ENCODE results near the gene ZNF622.
"Not testable (repeated sequence)": the region's sequence is repeated elsewhere in the genome, so short reads cannot be mapped to it uniquely, and the experiment has no call there.

Gene ZNF622

DNA sequence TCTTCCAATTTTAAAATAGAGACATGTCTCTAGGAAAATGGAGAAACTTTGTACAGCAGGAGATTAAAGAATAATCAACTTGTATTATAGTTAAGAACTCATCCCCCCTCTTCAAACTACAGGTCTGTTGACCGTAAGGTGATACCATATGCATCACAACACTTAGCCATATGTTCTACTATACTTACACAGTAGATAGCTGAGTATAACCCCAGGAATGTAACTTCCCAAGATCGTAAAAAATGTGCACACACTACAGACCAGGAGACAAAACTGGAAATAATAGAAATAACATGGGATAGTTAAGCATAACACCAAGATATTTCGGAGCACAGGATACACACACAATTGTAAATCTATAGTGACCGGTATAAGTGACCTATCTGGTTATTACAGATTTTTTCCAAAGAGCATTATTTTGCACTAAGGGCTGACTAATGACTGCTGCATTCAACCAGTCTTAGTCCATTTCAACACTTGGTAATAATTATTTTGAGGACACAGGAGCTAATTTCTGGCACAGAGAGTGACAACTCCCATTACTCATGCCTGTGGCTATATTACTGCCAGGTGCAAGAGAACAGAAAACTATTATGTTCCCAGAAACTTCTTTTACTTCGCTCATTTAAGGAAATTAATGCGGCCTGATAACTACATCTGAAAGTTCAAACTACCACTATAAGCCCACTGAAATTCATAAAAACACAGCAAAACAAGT is 15.4 kb upstream of the ZNF622 start:
- DNase-seq (ENCODE audit: low spot score), result no peak

DNA sequence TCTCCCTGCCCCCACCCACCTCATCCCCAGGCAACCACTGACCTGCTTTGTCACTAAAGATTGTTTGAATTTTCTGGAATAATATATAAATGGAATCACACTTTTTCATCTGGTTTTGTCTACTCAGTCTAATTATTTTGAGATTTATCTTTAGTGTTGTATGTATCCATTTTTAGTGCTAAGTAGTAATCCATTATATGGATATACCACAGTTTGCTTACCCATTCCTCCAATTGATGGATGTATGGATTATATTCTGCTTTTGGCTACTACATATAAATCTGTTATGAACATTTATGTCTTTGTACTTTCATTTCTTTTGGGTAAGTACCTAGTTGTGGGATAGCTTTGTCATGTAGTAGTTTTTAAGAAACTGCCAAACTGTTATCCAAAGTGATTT is 14.5 kb upstream of the ZNF622 start:
- no peak for DNase-seq (ENCODE audit: low spot score)

DNA sequence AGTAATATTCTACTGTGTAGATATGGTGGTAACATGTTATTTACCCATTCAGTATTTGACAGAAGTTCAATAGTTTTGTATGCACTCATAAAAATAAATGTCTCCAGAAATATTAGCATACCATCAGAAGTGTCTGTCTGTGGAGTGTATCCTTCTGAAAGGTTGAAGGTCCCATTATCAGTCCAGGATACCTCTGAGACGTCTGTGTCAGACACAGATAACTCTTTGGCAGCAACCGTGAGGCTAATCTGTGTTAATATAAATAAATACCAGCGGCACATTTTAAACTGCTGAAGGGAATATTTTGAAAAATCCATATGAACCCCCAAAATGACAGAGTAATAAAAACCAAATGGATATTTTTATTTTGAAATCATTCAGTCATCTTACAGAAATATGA is 11.9 kb upstream of the ZNF622 start:
- DNase-seq (ENCODE audit: low spot score), result no peak

DNA sequence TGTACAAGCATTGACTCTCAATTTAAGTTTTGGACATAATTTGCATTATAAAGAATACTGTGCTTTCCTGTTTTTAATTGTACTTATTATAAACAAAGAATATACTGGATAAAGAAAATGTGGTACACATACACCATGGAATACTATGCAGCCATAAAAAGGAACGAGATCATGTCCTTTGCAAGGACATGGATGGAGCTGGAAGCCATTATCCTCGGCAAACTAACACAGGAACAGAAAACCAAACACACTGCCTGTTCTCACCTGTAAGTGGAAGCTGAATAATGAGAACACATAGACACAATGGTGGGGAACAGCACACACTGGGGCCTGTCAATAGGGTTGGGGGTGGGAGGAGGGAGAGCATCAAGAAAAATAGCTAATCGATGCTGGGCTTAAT is 10.8 kb upstream of the ZNF622 start:
- not testable (repeated sequence) for DNase-seq (ENCODE audit: low spot score)

DNA sequence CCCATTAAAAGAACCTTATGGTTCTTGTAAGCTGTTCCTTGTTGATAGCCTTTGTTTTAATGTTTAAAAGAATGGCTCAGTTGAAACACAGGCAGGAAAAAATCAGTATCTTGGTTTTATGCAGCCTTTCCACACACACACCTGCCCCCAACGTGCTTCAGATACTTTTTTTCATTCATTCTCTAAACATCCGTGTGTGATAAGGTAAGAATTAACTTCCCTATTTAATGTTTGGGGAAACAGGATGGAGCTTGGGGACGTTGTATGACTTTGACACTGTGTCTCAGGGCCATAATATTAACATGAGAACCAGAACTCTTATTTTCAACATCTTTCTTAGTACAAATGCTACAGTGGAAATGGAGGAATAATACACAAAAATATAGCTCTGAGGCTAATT is 5.8 kb upstream of the ZNF622 start:
- DNase-seq (ENCODE audit: low spot score), result no peak

DNA sequence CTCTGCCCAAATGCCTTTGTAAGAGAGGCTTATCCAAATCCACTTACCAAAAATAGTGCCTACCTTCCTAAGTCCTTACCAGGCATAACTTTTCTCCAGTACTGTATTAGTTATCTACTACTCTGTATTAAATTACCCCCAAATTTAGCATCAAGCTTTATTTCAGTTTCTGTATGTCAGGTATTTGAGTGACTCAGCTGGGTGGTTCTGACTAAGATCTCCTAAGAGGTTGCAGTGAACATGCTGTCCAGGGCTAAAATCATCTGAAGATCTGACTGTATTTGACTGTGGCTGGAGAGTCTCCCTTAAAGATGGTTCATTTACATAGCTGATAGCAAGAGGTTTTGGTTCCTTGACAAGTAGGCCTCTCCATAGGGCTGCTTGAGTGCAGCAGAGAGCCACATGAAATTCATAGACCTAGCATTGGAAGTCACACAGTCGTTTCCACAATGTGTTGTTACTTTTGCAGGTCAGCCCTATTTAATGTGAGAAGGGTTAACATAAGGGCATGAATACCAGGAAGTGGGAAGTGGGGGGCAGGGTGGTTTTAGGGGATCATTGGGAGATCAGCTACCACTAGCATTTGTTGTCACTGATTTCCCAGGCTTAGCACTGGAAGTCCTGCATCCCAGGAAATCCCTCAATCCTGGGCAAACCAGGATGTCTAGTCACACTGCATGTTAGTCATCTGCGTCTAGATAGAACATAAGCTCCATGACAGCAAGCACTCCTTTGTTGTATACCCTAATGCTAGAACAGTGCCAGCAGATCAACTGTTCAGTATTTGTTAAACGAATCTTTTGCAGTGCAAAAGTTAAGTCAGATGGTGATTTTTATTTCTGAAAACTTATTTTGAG is 2.0 kb upstream of the ZNF622 start:
- DNase-seq (ENCODE audit: low spot score), result no peak

DNA sequence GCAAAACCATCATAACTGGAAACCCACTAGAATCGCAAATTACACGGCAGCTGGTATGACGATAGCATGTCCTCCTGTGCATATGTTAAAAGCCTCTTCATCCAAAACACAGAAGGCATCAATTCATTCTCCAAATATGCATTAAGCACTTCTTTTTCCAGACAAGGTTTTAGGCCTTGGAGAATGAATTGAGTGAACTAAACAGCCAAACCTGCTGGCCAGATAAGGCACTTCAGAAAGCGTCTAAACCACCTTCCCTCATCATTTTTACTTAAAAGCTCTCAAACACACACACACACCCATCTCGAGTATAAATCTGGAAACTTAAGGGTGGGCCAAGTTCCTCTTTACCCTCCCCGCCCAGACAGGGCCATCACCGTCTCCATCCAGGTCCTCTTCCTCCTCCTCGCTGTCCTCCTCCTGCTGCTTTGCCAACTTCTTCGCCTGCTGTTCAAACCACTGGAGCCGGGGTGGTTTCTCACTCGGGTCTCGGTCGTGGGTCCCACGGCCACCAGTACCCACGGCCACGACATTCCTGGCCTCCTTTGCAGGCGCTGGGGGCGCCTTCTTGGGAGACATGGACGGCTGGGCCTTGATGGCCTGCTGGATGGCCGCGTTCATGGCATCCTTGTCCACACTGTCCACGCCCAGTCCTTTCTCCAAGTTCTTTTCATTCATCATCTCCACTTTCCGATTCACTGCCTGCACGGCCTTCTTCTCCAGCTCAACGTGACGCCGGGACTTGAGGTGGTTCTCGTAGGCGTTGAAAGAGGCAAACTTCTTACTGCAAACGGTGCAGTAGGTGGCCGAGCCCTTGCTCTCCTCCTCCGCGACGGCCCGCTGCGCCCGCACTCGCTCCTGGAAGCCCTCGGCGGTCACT is 696 bp downstream of the ZNF622 start:
- DNase-seq (ENCODE audit: low spot score), result no peak

DNA sequence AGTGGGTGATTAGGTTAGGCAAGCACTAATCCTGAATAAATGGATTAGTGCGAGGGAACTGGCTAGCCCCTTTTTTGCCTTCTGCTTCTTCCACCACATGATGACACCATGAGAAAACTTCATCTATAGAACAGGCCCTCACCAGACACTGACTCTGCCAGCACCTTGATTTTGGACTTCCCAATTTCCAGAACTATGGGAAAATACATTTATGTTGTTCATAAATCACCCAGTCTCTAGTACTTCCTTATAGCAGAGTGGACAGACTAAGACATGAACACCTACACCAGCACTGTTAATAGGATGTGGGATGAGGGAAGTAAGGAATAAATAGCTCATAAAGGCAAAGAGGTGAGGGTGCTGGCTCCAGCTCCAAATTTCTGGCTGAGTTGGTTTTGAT is 1.4 kb downstream of the ZNF622 start:
- DNase-seq (ENCODE audit: low spot score), result no peak

DNA sequence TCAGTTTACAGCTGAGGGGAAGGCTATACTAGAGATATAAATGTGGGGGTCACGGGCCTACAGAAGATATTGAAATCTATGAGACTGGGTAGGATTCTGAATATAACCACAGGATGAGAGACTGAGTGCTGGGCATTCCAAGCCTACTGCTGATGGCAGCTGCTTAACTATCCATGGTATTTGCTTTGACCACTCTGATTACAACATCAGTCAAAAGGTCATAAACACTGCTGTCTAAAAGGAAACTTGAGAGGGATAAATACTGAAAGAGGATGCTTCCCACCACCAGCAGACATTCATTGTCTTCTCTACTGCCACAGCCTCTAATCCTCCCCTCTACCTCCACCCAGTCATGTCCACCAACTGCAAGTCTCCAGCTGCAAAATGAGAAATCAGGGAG is 3.8 kb downstream of the ZNF622 start:
- no peak for DNase-seq (ENCODE audit: low spot score)

DNA sequence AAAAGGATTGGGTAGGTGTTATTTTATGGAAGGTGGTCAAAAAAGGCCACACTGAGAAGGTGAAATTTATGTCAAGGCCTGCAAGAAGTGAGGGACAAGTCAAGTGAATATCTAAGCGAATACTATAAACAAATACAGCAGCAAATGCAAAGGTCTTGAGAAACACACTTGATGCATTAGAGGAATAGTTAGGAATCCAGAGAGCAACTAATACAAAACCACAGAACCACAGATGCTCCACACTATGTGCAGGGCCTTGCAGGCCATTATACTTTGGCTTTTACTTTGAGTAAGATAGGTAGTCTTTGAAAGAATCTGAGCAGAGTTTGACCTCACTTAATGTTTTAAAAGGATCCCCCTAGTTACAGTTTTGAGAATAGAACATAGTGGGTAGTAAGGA is 4.6 kb downstream of the ZNF622 start:
- no peak for DNase-seq (ENCODE audit: low spot score)

DNA sequence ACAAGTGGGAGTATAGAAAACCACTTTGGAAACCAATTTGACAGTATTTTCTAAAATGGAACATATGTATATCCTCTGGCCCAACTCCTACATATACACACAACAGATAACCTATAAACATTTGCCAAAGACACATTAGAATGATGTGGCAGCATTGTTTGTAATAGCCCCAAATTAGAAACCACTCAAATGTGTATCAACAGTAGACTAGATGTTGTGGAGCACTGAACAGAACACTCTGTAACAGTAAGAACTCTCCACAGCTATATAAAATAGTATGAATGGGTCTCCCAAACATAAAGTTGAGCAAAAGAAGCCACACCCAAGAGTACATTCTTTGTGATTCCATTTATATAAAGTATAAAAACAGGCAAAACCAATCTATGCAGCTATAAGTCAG is 6.1 kb downstream of the ZNF622 start:
- no peak for DNase-seq (ENCODE audit: low spot score)

DNA sequence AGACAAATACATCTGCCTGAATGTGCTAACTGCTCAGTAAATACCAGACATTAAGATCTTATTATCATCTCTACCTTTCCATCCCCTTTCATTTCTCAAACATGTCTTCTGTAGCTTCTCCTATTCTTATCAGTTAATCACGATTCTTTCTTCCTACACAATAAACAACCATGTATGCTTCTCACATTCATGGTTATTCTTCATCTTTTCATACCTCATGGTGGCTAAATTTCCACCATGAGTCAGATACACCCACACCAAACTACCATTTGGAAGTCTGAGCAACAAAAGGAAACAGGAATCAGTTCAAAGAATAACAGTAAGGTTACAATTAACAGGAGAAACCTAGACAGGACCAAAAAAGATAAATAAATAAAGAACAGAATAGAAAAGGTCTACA is 7.7 kb downstream of the ZNF622 start:
- no peak for DNase-seq (ENCODE audit: low spot score)

DNA sequence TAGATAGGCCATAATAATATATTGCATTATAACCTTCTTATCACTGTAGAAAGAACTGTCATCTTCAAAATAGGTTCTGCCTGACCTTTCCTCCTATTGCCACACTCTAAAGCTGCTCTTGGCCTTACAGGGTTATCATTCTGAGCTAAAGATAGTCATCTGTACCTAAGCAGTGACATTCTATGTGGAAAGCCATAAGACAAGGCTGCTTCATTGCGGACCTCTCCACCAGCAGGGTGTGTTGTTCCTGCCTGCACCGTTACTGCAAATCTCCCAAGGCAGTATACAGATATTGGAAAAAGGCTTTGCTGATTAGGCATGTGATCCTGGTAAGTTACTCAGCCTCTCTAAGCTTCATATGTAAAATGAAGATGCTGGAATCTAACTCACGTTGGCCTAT is 8.1 kb downstream of the ZNF622 start:
- no peak for DNase-seq (ENCODE audit: low spot score)

DNA sequence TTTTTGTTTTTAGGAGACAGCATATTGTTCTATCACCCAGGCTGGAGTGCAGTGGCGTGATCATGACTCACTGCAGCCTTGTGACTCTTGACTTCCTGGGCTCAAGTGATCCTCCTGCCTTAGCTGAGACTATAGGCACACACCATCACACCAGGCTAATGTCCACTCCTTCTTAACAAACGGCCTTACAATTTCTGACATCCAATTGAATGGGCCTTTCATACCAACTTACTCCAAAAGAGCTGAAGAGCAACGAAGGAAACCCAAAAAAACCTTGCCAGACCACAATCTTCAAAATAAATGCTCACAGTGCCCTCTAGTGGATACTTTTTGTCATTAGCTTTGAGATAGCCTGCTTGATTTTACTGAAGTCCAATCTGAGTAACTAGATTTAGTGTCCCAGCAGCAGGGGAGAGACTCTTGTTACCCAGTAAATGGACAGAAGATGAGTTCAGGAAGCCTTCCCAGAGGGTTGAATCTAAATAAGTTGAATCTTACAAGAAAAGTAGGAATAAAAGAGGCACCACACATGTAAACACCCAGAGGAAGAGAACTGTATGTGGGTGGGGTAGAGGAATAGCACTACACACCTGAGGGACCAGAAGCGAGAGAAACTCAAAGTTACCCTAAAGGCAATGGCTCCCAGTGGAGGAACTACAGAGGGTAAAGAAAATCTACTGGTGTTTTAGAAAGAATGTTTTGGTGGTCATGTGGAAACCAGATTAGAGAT is 9.3 kb downstream of the ZNF622 start:
- DNase-seq (ENCODE audit: low spot score), result peak; percentile 67

DNA sequence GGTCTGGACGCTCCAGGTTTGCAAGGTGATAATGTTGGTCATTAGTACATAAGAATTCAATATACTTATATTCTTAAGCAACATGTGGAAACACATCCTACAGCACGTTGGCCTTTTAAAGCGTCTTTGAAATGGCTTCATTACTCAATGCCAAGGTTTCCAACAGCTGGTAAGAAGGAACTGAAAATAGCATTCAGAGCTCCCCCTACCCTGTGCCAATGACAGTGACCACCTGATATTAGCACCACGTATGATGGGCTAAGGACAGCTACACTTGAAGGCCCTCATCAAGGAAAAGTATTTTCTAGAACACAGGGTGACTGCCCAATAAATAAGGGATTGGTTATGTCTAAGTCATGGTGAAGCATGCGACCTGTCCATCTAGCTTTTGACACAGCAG is 9.9 kb downstream of the ZNF622 start:
- DNase-seq (ENCODE audit: low spot score), result no peak

DNA sequence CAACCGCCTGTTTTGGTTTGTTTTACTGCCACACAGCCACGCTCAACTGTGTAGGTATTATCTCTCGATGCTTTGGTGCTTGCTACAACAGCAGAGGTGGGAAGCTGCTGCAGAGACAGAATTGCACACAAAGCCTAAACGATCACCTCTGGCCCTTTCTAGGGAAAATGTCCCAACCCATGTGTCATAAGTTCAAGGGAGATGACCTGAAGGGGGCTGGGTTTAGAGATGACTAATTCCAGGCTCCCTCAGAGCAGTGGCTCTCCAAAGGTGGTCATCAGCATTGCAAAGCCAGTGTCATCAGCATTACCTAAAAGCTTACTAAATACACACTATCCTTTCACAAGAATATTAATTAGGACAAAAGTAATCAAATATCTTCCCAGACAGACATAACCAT is 10.9 kb downstream of the ZNF622 start:
- DNase-seq (ENCODE audit: low spot score), result no peak

DNA sequence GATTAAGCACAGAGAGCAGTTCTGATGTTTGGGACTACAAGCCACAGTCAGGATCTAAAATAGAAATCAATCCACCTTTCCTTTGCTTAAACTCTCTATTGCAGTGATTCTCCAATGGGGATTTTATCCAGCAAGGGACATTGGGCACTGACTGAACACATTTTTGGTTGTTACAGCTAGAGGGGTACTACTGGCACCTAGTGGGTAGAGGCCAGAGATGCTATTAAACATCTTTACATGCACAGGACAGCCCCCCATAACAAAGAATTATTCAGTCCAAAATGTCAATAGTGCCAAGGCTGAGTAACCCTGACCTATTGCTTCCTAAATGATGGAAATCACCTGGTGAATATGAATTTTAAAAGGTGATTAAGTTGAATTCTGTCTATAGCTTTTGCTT is 12.0 kb downstream of the ZNF622 start:
- no peak for DNase-seq (ENCODE audit: low spot score)

DNA sequence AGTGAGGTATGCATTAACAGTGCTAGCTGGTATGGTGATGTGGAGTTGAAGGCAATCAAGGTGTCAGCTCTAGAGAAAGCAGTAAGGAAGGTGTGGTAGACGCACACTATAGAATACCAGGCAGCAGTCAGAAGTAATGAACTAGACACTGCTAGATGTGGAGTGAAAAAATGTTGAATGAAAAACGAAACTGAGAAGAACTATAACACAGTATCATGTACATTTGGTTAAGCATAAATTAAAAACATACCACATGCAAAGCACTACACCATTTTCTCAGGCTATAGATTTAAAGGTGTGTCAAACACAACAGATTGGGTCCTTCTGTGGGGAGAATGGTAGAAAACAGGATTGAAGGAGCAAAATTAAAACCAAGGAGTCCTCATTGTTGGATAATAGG is 15.4 kb downstream of the ZNF622 start:
- no peak for DNase-seq (ENCODE audit: low spot score)

DNA sequence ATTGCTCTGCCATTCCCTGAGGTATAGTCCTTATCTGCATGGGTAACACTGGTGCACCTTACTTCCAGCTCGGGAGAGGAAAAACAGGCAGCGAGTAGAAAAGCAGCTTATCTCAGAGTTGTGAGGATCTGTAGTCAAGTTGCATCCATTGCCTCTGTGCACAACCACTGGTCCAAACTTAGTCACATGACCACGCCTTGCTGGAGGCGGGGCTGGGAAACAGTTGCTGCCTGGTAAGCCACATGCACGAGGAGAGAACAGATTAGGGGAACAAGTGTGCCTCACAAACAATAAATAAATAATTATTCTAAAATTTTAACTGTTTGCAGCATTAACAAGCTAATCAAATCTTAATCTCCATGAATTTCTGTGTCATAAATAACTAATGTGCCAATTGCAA is 18.6 kb downstream of the ZNF622 start:
- DNase-seq (ENCODE audit: low spot score), result no peak

DNA sequence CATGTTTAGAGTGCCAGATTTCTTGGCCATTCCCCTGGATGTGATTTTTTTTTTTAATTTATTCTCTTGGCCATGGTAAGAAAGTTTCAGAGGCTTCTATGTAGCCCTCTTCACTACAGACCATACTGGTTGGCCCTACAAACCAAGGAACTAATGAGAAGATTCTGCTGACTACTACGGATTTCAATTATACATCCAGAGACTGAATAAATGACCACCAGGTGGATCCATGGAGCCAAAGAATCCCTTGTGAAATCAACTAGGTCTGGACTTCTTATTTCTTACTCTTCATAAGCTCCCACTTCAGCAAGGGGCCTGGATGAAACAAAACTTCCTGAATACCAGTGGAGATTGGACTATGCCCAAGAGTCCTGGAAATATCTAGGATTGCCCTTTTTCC is 27.6 kb downstream of the ZNF622 start:
- no peak for DNase-seq (ENCODE audit: low spot score)

DNA sequence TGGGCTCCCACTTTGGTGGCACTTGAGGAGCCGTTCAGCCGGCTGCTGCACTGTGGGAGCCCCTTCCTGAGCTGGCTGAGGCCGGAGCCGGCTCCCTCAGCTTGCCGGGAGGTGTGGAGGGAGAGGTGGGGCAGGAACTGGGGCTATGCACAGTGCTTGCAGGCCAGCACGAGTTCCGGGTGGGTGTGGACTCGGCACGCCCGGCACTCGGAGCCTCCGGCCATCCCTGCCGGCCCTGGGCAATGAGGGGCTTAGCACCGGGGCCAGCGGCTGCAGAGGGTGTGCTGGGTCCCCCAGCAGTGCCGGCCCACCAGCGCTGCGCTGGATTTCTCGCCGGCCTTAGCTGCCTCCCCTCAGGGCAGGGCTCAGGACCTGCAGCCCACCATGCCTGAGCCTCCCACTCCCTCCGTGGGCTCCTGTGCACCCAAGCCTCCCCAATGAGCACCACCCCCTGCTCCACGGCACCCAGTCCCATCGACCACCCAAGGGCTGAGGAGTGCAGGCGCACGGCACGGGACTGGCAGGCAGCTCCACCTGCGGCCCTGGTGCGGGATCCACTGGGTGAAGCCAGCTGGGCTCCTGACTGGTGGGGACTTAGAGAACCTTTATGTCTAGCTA is 29.4 kb downstream of the ZNF622 start:
- DNase-seq (ENCODE audit: low spot score), result not testable (repeated sequence)

DNA sequence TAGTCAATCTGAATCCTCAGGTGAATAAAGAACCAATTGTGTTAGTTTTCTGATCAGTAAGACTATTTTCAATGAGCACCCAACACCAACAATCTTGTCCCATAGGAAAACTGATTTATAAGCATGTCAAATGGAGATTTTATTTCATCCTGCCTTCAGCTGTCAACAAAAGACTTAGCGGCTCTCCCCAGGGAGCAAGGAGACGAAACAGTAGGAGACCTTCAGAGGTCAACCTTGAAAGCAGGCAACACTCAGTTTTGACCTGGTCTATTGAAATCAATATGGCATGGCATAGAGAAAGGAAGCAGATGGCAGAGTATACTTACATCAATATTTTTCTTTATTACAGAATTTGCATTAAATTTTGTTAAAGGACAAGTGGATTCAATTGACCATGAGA is 34.1 kb downstream of the ZNF622 start:
- no peak for DNase-seq (ENCODE audit: low spot score)

All from iPS-NIHi11 (cell line).